Cardiac fibroblast (primary cell): ENCODE results near the gene CTBP1.

Experiments used
- DNase-seq, 2 donors: peaks; one replicate each; pipeline versions ENCODE4 v3.0.0 to v3.0.0-alpha.2; 2010; ENCODE audit warnings: low read depth in 2 of 2
- H3K4me3 ChIP-seq, 2 donors: replicated peaks in 1 of 2; 1 replicate in 1 of 2; 2 replicates in 1 of 2; pipeline ENCODE4 v1.5.1; 2011; ENCODE audit warnings: low read depth in 2 of 2, low read length in 2 of 2, mild to moderate bottlenecking in 2 of 2, moderate library complexity in 1 of 2
- TF ChIP-seq, protein P1 (sequence below): IDR thresholded peaks from one replicate; pipeline ENCODE4 v1.5.1; 2011; ENCODE audit warnings: low read depth, mild to moderate bottlenecking, low read length, inconsistent platforms

CTBP1 gene

DNA sequence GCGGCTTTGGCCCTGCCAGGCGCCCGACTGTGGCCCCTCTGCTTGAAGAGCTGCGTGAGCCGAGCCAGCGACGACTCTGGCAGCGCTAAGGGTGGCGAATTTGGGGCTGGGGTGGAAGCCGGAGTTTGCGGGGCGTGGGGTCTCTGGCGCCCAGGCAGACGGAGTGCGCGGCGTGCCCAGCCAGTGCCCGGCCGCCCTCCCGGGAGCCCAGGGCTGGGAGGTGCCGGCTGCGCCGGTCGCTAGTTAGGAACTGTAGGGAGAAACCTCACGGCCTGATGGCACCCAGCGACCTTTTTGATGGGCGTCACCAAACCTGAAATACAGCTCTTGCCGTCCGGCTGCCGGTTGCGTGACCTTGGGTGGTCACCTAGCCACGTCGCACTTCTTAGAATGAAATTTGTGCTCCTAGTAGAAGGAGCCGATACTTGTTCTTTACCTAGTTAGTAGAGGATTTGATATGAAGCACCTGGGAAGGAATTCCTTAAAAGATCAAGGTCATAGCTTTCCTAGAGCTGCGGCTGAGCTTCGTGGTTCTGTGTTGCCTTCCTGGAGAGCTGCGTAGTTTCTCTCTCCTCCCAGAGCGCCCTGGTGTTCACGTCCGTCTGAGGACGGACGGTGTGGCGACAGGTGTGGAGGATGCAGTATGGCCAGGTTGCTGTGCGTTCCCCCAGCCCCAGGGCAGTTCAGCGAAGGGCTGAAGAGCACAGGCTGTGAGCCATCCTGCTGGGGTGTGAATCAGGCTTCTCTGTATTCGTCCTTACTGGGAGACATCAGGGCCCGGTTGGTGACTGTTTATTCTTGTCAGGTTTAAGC is 41.4 kb upstream of the CTBP1 start:
- TF ChIP-seq, protein P1, sequence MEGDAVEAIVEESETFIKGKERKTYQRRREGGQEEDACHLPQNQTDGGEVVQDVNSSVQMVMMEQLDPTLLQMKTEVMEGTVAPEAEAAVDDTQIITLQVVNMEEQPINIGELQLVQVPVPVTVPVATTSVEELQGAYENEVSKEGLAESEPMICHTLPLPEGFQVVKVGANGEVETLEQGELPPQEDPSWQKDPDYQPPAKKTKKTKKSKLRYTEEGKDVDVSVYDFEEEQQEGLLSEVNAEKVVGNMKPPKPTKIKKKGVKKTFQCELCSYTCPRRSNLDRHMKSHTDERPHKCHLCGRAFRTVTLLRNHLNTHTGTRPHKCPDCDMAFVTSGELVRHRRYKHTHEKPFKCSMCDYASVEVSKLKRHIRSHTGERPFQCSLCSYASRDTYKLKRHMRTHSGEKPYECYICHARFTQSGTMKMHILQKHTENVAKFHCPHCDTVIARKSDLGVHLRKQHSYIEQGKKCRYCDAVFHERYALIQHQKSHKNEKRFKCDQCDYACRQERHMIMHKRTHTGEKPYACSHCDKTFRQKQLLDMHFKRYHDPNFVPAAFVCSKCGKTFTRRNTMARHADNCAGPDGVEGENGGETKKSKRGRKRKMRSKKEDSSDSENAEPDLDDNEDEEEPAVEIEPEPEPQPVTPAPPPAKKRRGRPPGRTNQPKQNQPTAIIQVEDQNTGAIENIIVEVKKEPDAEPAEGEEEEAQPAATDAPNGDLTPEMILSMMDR, result no peak
- DNase-seq, result peak in 1 of 2 donors; percentile 14
- H3K4me3 ChIP-seq, result peak overlapping the region; percentile 71 to 86

DNA sequence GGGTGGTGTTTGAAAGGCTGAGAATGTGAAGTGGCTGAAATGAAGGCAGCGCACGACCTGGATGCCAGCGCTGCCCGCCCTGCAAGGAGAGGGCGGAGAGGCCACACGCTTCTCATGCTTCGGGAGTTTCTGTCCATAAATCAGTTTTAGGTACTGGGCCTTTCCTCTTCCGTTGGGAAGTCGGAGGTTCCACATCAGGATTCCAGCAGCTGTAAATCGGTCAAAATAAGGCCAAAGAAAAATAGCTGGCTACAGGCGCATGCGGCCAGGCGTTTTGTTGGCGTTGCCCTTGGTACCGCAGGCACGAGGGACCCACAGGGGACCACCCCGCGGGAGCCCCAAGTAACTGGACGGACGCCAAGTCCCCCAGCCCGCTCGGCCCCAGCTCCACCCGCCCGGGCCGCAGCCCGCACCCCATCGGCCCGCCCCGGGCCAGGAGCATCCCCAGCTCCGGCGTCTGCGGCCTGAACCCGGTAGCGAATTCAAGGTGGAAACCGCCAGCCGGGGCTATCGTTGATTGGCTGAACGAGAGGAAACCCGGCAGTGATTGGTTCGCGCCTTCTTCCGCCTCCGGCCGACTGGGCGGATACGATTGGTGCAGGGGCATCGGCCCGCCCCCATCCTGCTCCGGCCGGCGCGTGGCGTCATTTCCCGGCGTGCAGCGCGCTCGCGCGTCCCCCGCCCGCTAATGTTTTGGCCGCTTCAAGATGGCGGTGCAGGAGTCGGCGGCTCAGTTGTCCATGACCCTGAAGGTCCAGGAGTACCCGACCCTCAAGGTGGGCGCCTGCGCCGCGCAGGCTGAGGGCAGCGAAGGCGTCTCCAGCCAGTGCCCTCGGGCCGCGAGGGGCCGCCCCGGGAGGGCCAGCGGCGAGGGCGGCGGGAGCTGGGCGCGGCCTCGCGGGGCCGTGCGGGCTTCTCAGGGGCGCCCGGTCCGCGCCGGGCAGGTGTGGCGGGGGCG is 40.6 kb upstream of the CTBP1 start, which contains the start of gene MAEA:
Gene MAEA, plus strand, starts transcription at position 685 of the 958 bp plus-strand sequence. Its CDS starts 23 bp downstream, at position 708.
- peak; percentile 96 to 97 for DNase-seq
- TF ChIP-seq, protein P1, result no peak
- H3K4me3 ChIP-seq, result peak within 1 kb of the TSS; percentile 71 to 86

DNA sequence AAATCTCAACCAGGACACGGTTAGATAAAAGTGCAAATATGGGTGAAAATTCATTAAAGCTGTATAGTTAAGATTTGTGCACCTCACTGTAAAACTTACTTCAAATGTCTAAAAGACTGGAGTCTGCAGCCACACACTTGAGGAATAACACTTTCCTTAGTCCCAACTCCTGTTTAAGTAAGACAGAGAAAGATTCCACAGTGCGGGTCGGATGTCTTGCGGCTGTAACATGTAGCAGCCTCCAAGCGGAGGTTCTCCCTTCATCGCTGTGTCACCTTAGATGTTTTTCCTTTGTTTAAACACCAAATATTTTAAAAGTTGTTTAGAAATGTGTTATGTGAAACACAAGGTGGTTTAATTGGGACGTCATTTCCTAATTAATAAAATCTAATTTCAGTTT is 39.9 kb upstream of the CTBP1 start:
- H3K4me3 ChIP-seq, result peak overlapping the region in 1 of 2 donors; percentile 86
- DNase-seq, result no peak
- TF ChIP-seq, protein P1, result no peak

DNA sequence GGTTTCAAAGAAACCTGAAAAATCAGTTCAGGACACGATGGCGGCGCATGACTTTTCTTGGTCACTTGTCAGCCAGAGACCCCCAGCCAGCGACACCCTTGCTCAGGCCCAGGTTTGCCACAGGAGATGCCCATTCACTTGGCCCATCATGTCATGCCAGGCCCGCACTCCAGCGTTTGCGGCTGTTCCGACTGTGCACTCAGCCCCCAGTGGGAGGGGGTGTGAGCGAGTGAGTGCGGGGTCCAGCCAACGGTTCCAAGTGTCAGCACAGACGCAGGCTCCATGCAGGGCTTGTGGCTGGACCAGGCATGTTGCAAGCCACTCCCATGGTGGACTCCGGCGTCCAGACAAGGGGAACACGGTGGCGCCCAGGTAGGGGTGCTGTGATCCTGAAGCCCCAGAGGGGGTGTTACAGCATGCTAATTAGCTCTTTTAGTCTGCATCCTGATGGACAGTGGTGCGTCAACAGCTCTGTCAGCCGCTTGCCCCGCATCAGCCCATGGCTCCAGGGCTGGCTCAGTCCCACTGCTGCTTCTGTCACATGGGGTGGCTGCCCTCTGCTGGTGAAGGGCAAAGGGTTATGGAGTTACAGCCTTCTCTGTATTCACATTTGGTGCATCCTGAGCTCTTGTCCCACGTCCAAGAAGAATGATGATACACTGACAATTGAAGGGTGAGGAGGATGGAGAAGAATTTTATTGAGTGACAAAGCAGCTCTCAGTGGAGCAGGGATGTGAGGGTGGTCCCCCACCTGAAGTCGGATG is 37.0 kb upstream of the CTBP1 start:
- TF ChIP-seq, protein P1, result no peak
- DNase-seq, result peak; percentile 10 to 32
- H3K4me3 ChIP-seq, result no peak overlapping the region

DNA sequence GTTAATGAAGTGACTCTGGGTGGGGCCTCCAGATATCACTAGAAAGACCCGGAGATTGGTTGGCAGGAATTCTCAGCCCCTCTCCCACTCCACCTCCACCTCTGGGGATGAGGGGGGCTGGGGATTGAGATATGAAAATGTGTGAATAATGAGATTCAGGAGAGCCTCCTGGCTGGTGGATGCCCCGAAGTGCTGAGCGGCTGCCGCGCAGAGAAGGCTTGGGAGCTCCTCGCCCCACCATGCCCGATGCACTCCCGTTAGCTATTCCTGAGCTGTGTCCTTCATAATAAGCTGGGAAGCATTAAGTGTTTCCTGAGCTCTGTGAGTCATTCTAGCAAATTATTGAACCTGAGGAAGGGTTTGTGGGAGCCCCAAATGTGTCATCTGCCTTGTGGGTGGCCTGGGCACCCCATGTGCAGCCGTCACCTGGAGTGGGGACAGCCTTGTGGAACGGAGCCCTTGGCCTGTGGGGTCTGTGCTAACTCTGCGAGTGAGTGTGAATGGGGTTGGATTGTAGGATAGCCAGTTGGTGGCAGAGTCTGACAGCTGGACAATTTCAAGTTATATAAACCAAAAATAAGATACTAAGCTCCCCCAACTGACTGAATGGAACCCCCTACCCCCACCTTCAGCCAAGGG is 36.3 kb upstream of the CTBP1 start:
- H3K4me3 ChIP-seq, result no peak overlapping the region
- TF ChIP-seq, protein P1, result no peak
- no peak for DNase-seq

DNA sequence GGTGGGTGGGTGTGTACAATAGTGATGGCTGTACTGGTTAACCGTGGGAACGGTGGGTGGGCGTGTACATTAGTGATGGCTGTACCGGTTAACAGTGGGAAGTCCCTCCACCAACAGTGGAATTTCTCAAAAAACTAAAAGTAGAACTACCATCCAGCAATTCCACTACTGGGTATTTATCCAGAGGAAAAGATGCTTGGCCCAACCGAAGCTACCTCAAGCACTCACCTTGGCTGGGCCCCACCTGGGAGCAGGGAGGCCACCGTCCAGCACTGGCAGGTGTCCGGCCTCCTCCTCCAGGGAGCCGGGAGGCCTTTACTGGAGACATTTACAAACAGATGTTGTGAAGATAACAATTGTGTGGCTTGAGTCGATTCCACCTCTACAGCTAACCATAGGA is 34.8 kb upstream of the CTBP1 start:
- no peak for DNase-seq
- TF ChIP-seq, protein P1, result no peak
- H3K4me3 ChIP-seq, result no peak overlapping the region
